ENCODE data around the gene TMEM176B.

DNA sequence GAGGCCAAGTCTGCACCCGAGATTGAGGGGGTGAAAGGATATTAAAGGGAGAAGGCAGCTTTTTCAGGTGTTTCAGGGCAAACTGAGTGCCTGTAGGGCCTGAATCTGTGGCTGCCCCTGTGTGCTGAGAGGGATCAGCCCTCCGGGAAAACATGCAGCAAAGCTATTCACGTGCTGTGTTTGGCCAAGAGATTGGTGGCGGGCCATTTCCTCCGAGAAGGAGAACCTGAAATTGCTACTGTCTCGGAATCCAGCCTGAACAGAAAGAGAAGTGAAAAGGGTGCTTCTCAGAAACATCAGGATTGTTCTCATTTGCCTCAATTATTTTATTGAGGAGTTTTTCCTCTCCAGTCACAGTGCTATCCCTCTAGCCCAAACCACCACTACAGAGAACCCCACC is 46.9 kb downstream of the TMEM176B start:
- TF ChIP-seq POLR2A (IDR thresholded peaks at IDR 0.05; ENCODE audit: low read length), result no peak
- no peak for TF ChIP-seq GATA1 (IDR thresholded peaks at IDR 0.05; ENCODE audit: low read depth, low read length)
